GM18526 (cell line): Measurements from ENCODE around the gene PACRG.

Experiments
- POLR2A ChIP-seq: IDR thresholded peaks from 3 replicates; pipeline ENCODE4 v1.6.1; 2011; ENCODE audit not compliant: insufficient read length; ENCODE audit errors: extremely low read depth

Gene PACRG

GRCh38 chr6:162727322-162728182 lies at the start of gene PACRG, which contains the start of gene PRKN:
PACRG (plus strand) TSS chr6:162727974.
PRKN (minus strand) TSS chr6:162727766.
- TF ChIP-seq POLR2A = no peak

- TF ChIP-seq POLR2A = no peak
These were observed 48.1 kb upstream of the PACRG start for GRCh38 chr6:162679681-162680080.

GRCh38 chr6:162680367-162680766 lies 47.4 kb upstream of the PACRG start:
- TF ChIP-seq POLR2A = no peak

- no peak for TF ChIP-seq POLR2A
These were observed 46.9 kb upstream of the PACRG start for GRCh38 chr6:162680871-162681270.

- TF ChIP-seq POLR2A = no peak
These were observed 46.3 kb upstream of the PACRG start for GRCh38 chr6:162681447-162681846.

- no peak for TF ChIP-seq POLR2A
These were observed 44.6 kb upstream of the PACRG start for GRCh38 chr6:162683135-162683534.

- no peak for TF ChIP-seq POLR2A
These were observed 43.7 kb upstream of the PACRG start for GRCh38 chr6:162684052-162684451.

- TF ChIP-seq POLR2A = no peak
These were observed 42.8 kb upstream of the PACRG start for GRCh38 chr6:162684961-162685360.

GRCh38 chr6:162685586-162685985 lies 42.2 kb upstream of the PACRG start:
- TF ChIP-seq POLR2A = no peak

GRCh38 chr6:162688751-162689345 lies 38.9 kb upstream of the PACRG start:
- TF ChIP-seq POLR2A = no peak

GRCh38 chr6:162690158-162690557 lies 37.6 kb upstream of the PACRG start:
- no peak for TF ChIP-seq POLR2A

GRCh38 chr6:162697872-162698403 lies 29.8 kb upstream of the PACRG start:
- no peak for TF ChIP-seq POLR2A

GRCh38 chr6:162698440-162698839 lies 29.3 kb upstream of the PACRG start:
- TF ChIP-seq POLR2A = no peak

GRCh38 chr6:162699961-162700360 lies 27.8 kb upstream of the PACRG start:
- no peak for TF ChIP-seq POLR2A

GRCh38 chr6:162700966-162701365 lies 26.8 kb upstream of the PACRG start:
- TF ChIP-seq POLR2A = no peak

- no peak for TF ChIP-seq POLR2A
These were observed 26.2 kb upstream of the PACRG start for GRCh38 chr6:162701551-162701950.

GRCh38 chr6:162702446-162702845 lies 25.3 kb upstream of the PACRG start:
- no peak for TF ChIP-seq POLR2A

- no peak for TF ChIP-seq POLR2A
These were observed 23.8 kb upstream of the PACRG start for GRCh38 chr6:162704001-162704400.
